Activated T-cell treated with anti-CD3 and anti-CD28 coated beads, Interleukin-2, amount 50 U/mL, for 1 hour (primary cell): ENCODE measurements around the gene RASGRP4.
A peak's percentile ranks its signal among the peaks of the same experiment; 100 is the strongest.

ENCODE experiments used
- DNase-seq: peaks from one replicate; pipeline ENCODE4 v3.0.0-alpha.2; 2020

RASGRP4 gene

GRCh38 chr19:38388349-38389100 is 37.5 kb downstream of the RASGRP4 start, which contains the start of gene SPRED3:
TSS of gene SPRED3 (plus strand) at chr19:38388697. CDS start at chr19:38390303, 1,606 bp downstream.
- DNase-seq, result no peak

- DNase-seq, result peak; percentile 82
Observed at GRCh38 chr19:38387550-38388348, 38.3 kb downstream of the RASGRP4 start, which contains the start of gene GGN. TSS of gene GGN (minus strand) at chr19:38388034. CDS start at chr19:38387261, 773 bp downstream.

- DNase-seq, result no peak
Observed at GRCh38 chr19:38386971-38387549, 39.0 kb downstream of the RASGRP4 start.

GRCh38 chr19:38386300-38386970 is 39.6 kb downstream of the RASGRP4 start:
- no peak for DNase-seq

GRCh38 chr19:38385804-38386257 is 40.2 kb downstream of the RASGRP4 start:
- DNase-seq, result no peak

- no peak for DNase-seq
Observed at GRCh38 chr19:38385057-38385803, 40.8 kb downstream of the RASGRP4 start.

- DNase-seq, result no peak
Observed at GRCh38 chr19:38384209-38385027, 41.6 kb downstream of the RASGRP4 start.

- no peak for DNase-seq
Observed at GRCh38 chr19:38383743-38384142, 42.3 kb downstream of the RASGRP4 start.

GRCh38 chr19:38383184-38383583 is 42.8 kb downstream of the RASGRP4 start:
- no peak for DNase-seq

- DNase-seq, result no peak
Observed at GRCh38 chr19:38381138-38381537, 44.9 kb downstream of the RASGRP4 start.

- no peak for DNase-seq
Observed at GRCh38 chr19:38378866-38379265, 47.2 kb downstream of the RASGRP4 start.

- DNase-seq, result no peak
Observed at GRCh38 chr19:38377052-38377451, 49.0 kb downstream of the RASGRP4 start.

GRCh38 chr19:38376576-38376975 is 49.4 kb downstream of the RASGRP4 start:
- no peak for DNase-seq

GRCh38 chr19:38375748-38376147 is 50.3 kb downstream of the RASGRP4 start:
- DNase-seq, result no peak

GRCh38 chr19:38375098-38375493 is 50.9 kb downstream of the RASGRP4 start:
- no peak for DNase-seq

GRCh38 chr19:38374332-38375097 is 51.5 kb downstream of the RASGRP4 start, which contains the start of gene PSMD8:
TSS of gene PSMD8 (plus strand) at chr19:38374571. CDS start at chr19:38374602, 31 bp downstream.
- peak; percentile 98 for DNase-seq

GRCh38 chr19:38373907-38374331 is 52.1 kb downstream of the RASGRP4 start:
- DNase-seq, result no peak

GRCh38 chr19:38371081-38371480 is 54.9 kb downstream of the RASGRP4 start:
- no peak for DNase-seq

- no peak for DNase-seq
Observed at GRCh38 chr19:38370299-38370698, 55.7 kb downstream of the RASGRP4 start.

- no peak for DNase-seq
Observed at GRCh38 chr19:38369584-38369983, 56.4 kb downstream of the RASGRP4 start.
